H9 (cell line): ENCODE data around the gene HSD17B7. TPM values are rescaled to one million over a fixed set of nuclear protein-coding genes. Genes with fewer than 3 reads are reported as not detected.

Experiments
- DNase-seq: peaks from one replicate; pipeline ENCODE4 v3.0.0-alpha.2; 2017
- H2AFZ ChIP-seq: one replicate; pipeline ENCODE4 v1.6.1; 2013; ENCODE audit warnings: mild to moderate bottlenecking, low read length, control low read depth, moderate library complexity
- H2AK5ac ChIP-seq: 2 replicates; pipeline ENCODE4 v1.6.1; 2013; ENCODE audit warnings: low read length, control low read depth, mixed read lengths; ENCODE audit not compliant: insufficient read length
- H2BK120ac ChIP-seq: one replicate; pipeline ENCODE4 v1.6.1; 2013; ENCODE audit warnings: low read depth, mild to moderate bottlenecking, low read length, control low read depth, inconsistent platforms; ENCODE audit not compliant: poor library complexity, severe bottlenecking
- H2BK12ac ChIP-seq: 2 replicates; pipeline ENCODE4 v1.6.1; 2013; ENCODE audit warnings: low read length, control low read depth, mixed read lengths, low read depth; ENCODE audit not compliant: insufficient read length
- H2BK15ac ChIP-seq: 2 replicates; pipeline ENCODE4 v1.6.1; 2013; ENCODE audit warnings: low read depth, low read length, control low read depth
- H2BK20ac ChIP-seq: one replicate; pipeline ENCODE4 v1.6.1; 2013; ENCODE audit warnings: low read depth, mild to moderate bottlenecking, low read length, control low read depth, inconsistent platforms; ENCODE audit not compliant: poor library complexity, severe bottlenecking
- H2BK5ac ChIP-seq: 2 replicates; pipeline ENCODE4 v1.6.1; 2013; ENCODE audit warnings: low read length, control low read depth, mixed read lengths; ENCODE audit not compliant: insufficient read length
- H3K14ac ChIP-seq: 2 replicates; pipeline ENCODE4 v1.6.1; 2013; ENCODE audit warnings: low read length, control low read depth; ENCODE audit not compliant: insufficient read depth
- H3K18ac ChIP-seq: 2 replicates; pipeline ENCODE4 v1.6.1; 2013; ENCODE audit warnings: low read depth, mild to moderate bottlenecking, mixed read lengths, low read length, control low read depth; ENCODE audit not compliant: insufficient read length
- H3K23ac ChIP-seq: 2 replicates; pipeline ENCODE4 v1.6.1; 2013; ENCODE audit warnings: low read length, control low read depth, mixed read lengths, low read depth; ENCODE audit not compliant: insufficient read length
- H3K23me2 ChIP-seq: 2 replicates; pipeline ENCODE4 v1.6.1; 2013; ENCODE audit warnings: low read depth, mild to moderate bottlenecking, mixed read lengths, low read length, control low read depth; ENCODE audit not compliant: insufficient read length, poor library complexity, severe bottlenecking
- H3K27ac ChIP-seq: 2 replicates; pipeline ENCODE4 v1.5.1; 2013; ENCODE audit warnings: low read length, control low read depth, mixed read lengths, low read depth; ENCODE audit not compliant: insufficient read length
- H3K27me3 ChIP-seq: 2 replicates; pipeline ENCODE4 v1.6.1; 2013; ENCODE audit warnings: low read length, control low read depth, inconsistent platforms; ENCODE audit not compliant: insufficient read depth
- H3K4ac ChIP-seq: 2 replicates; pipeline ENCODE4 v1.6.1; 2013; ENCODE audit warnings: low read depth, mild to moderate bottlenecking, control low read depth, inconsistent platforms, low read length, moderate library complexity
- H3K4me1 ChIP-seq: 2 replicates; pipeline ENCODE4 v1.6.1; 2013; ENCODE audit warnings: low read length, control low read depth, inconsistent platforms; ENCODE audit not compliant: insufficient read depth
- H3K4me2 ChIP-seq: 2 replicates; pipeline ENCODE4 v1.6.1; 2013; ENCODE audit warnings: low read length, control low read depth, mixed read lengths; ENCODE audit not compliant: insufficient read length, insufficient read depth
- H3K56ac ChIP-seq: 2 replicates; pipeline ENCODE4 v1.6.1; 2013; ENCODE audit warnings: low read depth, mild to moderate bottlenecking, mixed read lengths, low read length, control low read depth; ENCODE audit not compliant: insufficient read length
- H3K79me1 ChIP-seq: 2 replicates; pipeline ENCODE4 v1.6.1; 2013; ENCODE audit warnings: low read depth, mild to moderate bottlenecking, moderate library complexity, low read length, control low read depth, inconsistent platforms; ENCODE audit not compliant: insufficient read depth, poor library complexity, severe bottlenecking
- H3K79me2 ChIP-seq: 2 replicates; pipeline ENCODE4 v1.6.1; 2013; ENCODE audit warnings: low read length, control low read depth, inconsistent platforms; ENCODE audit not compliant: insufficient read depth
- H3K9ac ChIP-seq: 2 replicates; pipeline ENCODE4 v1.6.1; 2013; ENCODE audit warnings: low read length, control low read depth, mixed read lengths; ENCODE audit not compliant: insufficient read length; ENCODE audit errors: extremely low read depth
- H3K9me3 ChIP-seq: one replicate; pipeline ENCODE4 v1.6.1; 2013; ENCODE audit warnings: low read depth, low read length, inconsistent platforms; ENCODE audit not compliant: control insufficient read depth
- H3T11ph ChIP-seq: one replicate; pipeline ENCODE4 v1.6.1; 2013; ENCODE audit warnings: mild to moderate bottlenecking, low read length, control low read depth, inconsistent platforms
- H4K20me1 ChIP-seq: one replicate; pipeline ENCODE4 v1.6.1; 2013; ENCODE audit not compliant: control insufficient read depth, insufficient read length, insufficient read depth
- H4K5ac ChIP-seq: 2 replicates; pipeline ENCODE4 v1.6.1; 2013; ENCODE audit warnings: low read depth, mild to moderate bottlenecking, mixed read lengths, low read length, control low read depth; ENCODE audit not compliant: insufficient read length
- H4K8ac ChIP-seq: replicated peaks from 2 replicates; pipeline ENCODE4 v1.6.1; 2013; ENCODE audit warnings: low read length, control low read depth, mixed read lengths, low read depth; ENCODE audit not compliant: insufficient read length
- H4K91ac ChIP-seq: 2 replicates; pipeline ENCODE4 v1.6.1; 2013; ENCODE audit warnings: low read depth, mild to moderate bottlenecking, moderate library complexity, mixed read lengths, low read length, control low read depth; ENCODE audit not compliant: insufficient read length
- H3K27ac Mint-ChIP-seq, 3 experiments: 2 replicates in 2 of 3; 3 replicates in 1 of 3; pipeline ENCODE4 v1.8.0; 2020 to 2021; ENCODE audit warnings: mixed read lengths in 3 of 3, mild to moderate bottlenecking in 1 of 3, moderate library complexity in 1 of 3
- H3K27me3 Mint-ChIP-seq: 2 replicates; pipeline ENCODE4 v1.8.0; 2021; ENCODE audit warnings: low read depth, mild to moderate bottlenecking, moderate library complexity, mixed read lengths
- H3K36me3 Mint-ChIP-seq, 3 experiments: 2 replicates in 2 of 3; 3 replicates in 1 of 3; pipeline ENCODE4 v1.8.0; 2020 to 2021; ENCODE audit warnings: low read depth in 3 of 3, mixed read lengths in 3 of 3; ENCODE audit not compliant: insufficient read depth in 1 of 3
- H3K4me1 Mint-ChIP-seq, 2 experiments: 2 replicates each; pipeline ENCODE4 v1.8.0; 2020; ENCODE audit warnings: mixed read lengths in 2 of 2
- H3K4me3 Mint-ChIP-seq, 2 experiments: 2 replicates in 1 of 2; 3 replicates in 1 of 2; pipeline ENCODE4 v1.8.0; 2020 to 2021; ENCODE audit warnings: mild to moderate bottlenecking in 2 of 2, mixed read lengths in 2 of 2, moderate library complexity in 1 of 2
- H3K9me3 Mint-ChIP-seq, 2 experiments: 2 replicates in 1 of 2; 3 replicates in 1 of 2; pipeline ENCODE4 v1.8.0; 2020; ENCODE audit warnings: mild to moderate bottlenecking in 2 of 2, mixed read lengths in 2 of 2, moderate library complexity in 1 of 2
- CTCF ChIP-seq: fragments of 200-600 bp; sonication (generic); conservative IDR thresholded peaks from 3 replicates; pipeline ENCODE4 v1.8.0; 2021; ENCODE audit warnings: antibody characterized with exemption, mild to moderate bottlenecking
- WGBS: extraction: QIAGEN DNeasy Blood & Tissue Kit; methylation state at CpG from one replicate; pipeline ENCODE4 v1.1.7; 2013; ENCODE audit warnings: missing lambda C conversion rate, low lambda C conversion rate, mixed read lengths; ENCODE audit not compliant: insufficient read length; ENCODE audit errors: extremely low coverage; 5-methylcytosine and 5-hydroxymethylcytosine counted together
- total RNA-seq: library from RNA; stranded (reverse); gene quantifications from 2 replicates; pipeline ENCODE4 v1.2.1, GENCODE V29; 2021

HSD17B7 gene
- total RNA-seq, 1 experiment from 2014 or later: 26.2 TPM

- Histone ChIP-seq H3K27me3 (no peaks in the 10 kb centered on the region), H2AFZ (no peak overlapping the region), H3K18ac (no peak overlapping the region), H3K79me1 (no peaks in the 10 kb centered on the region), H2BK20ac (no peak overlapping the region), H3K56ac (no peak overlapping the region), H2BK15ac (no peak overlapping the region), H2BK12ac (no peak overlapping the region), H3K4ac (no peak overlapping the region), H4K8ac (no peak overlapping the region), H3K23me2 (no peaks in the 10 kb centered on the region), H3K79me2 (no peaks in the 10 kb centered on the region), H3K23ac (no peak overlapping the region), H3T11ph (no peak overlapping the region), H3K9ac (no peak overlapping the region), H4K20me1 (no peaks in the 10 kb centered on the region), H2BK5ac (no peak overlapping the region), H3K4me1 (no peaks in the 10 kb centered on the region), H4K5ac (no peak overlapping the region), H3K27ac (no peak overlapping the region), H2BK120ac (no peak overlapping the region), H4K91ac (no peak overlapping the region), H3K14ac (no peak overlapping the region), H3K9me3 (no peaks in the 10 kb centered on the region), H2AK5ac (no peak overlapping the region), H3K4me2 (no peak overlapping the region)
- no peak overlapping the region for H3K27ac Mint-ChIP-seq
- H3K4me3 Mint-ChIP-seq: no peak overlapping the region
- H3K27me3 Mint-ChIP-seq: no peaks in the 10 kb centered on the region
- peaks cover 0 to 8% of the 10 kb centered on the region in 2 experiments for H3K4me1 Mint-ChIP-seq
- no peaks in the 10 kb centered on the region for H3K9me3 Mint-ChIP-seq
- TF ChIP-seq CTCF: no peak
- 100% methylated on average over 1 of the region's 2 CpGs for WGBS
- DNase-seq: no peak
- H3K36me3 Mint-ChIP-seq: no peaks in the 10 kb centered on the region
Measured at GRCh38 chr1:162856260-162856659, 65.8 kb downstream of the HSD17B7 start.
